H1 (cell line): Measurements from ENCODE around the gene SRP14. TPM values are rescaled to one million over a fixed set of nuclear protein-coding genes. Genes with fewer than 3 reads are reported as not detected.

Source experiments
- CTCF ChIA-PET: fragments of 300-600 bp; sonication (Branson Sonifier 250); formaldehyde crosslinking; loops from one replicate; lab custom pipeline; 2021; ENCODE audit not compliant: partially characterized antibody; lab: Charles Lee
- POLR2A ChIA-PET: fragments of 300-600 bp; sonication (Branson Sonifier 250); formaldehyde crosslinking; loops from one replicate; lab custom pipeline; 2021; ENCODE audit warnings: inconsistent platforms; ENCODE audit not compliant: partially characterized antibody; lab: Charles Lee
- DNase-seq, 2 experiments: peaks; one replicate each; pipeline versions ENCODE4 v3.0.0 to v3.0.0-alpha.2; 2010 to 2022; ENCODE audit warnings: low spot score in 2 of 2, low read depth in 1 of 2, mixed read lengths in 1 of 2
- FAIRE-seq: peaks from 2 replicates; lab custom pipeline; 2011; peaks lifted over from hg19 to GRCh38; lab: Jason Lieb, UNC
- H2AFZ ChIP-seq: 2 replicates; pipeline ENCODE4 v1.8.1; 2012; ENCODE audit warnings: low read length, inconsistent platforms
- H2AK5ac ChIP-seq: 2 replicates; pipeline ENCODE4 v1.6.1; 2013; ENCODE audit warnings: low read depth, low read length
- H2BK120ac ChIP-seq: replicated peaks from 2 replicates; pipeline ENCODE3; 2013; ENCODE audit warnings: low read depth, low read length, inconsistent platforms
- H2BK12ac ChIP-seq: 2 replicates; pipeline ENCODE4 v1.6.1; 2013; ENCODE audit warnings: low read depth, low read length
- H2BK15ac ChIP-seq: 2 replicates; pipeline ENCODE4 v1.6.1; 2013; ENCODE audit warnings: low read length
- H2BK20ac ChIP-seq: 2 replicates; pipeline ENCODE4 v1.6.1; 2013; ENCODE audit warnings: low read length
- H2BK5ac ChIP-seq: 2 replicates; pipeline ENCODE4 v1.6.1; 2013; ENCODE audit warnings: low read depth, low read length
- H3K14ac ChIP-seq: 2 replicates; pipeline ENCODE4 v1.6.1; 2013; ENCODE audit warnings: inconsistent platforms; ENCODE audit not compliant: insufficient read length
- H3K18ac ChIP-seq: 2 replicates; pipeline ENCODE4 v1.6.1; 2013; ENCODE audit warnings: low read length; ENCODE audit errors: extremely low read depth
- H3K23ac ChIP-seq: 2 replicates; pipeline ENCODE4 v1.6.1; 2013; ENCODE audit warnings: inconsistent platforms; ENCODE audit not compliant: insufficient read length
- H3K23me2 ChIP-seq: 2 replicates; pipeline ENCODE4 v1.6.1; 2013; ENCODE audit warnings: low read depth, low read length
- H3K27ac ChIP-seq: 2 replicates; pipeline ENCODE4 v1.6.1; 2011; ENCODE audit warnings: low read depth, low read length, inconsistent platforms
- H3K27me3 ChIP-seq, 4 experiments: replicated peaks in 1 of 4; 1 replicate in 1 of 4; 2 replicates in 3 of 4; pipeline versions ENCODE4 v1.6.1 to v1.8.1; 2011 to 2013; ENCODE audit warnings: low read length in 3 of 4, mild to moderate bottlenecking in 3 of 4, inconsistent platforms in 2 of 4, mixed read lengths in 2 of 4, moderate library complexity in 1 of 4; ENCODE audit not compliant: control insufficient read depth in 3 of 4, insufficient read depth in 3 of 4; ENCODE audit errors: extremely low read depth in 1 of 4
- H3K36me3 ChIP-seq, 4 experiments: 2 replicates each; pipeline versions ENCODE4 v1.6.1 to v1.8.1; 2011 to 2013; ENCODE audit warnings: mild to moderate bottlenecking in 4 of 4, low read length in 3 of 4, moderate library complexity in 2 of 4, control low read depth in 1 of 4, inconsistent platforms in 1 of 4; ENCODE audit not compliant: insufficient read depth in 4 of 4, control insufficient read depth in 2 of 4
- H3K4ac ChIP-seq: replicated peaks from 2 replicates; pipeline ENCODE3; 2013; ENCODE audit warnings: low read length, low read depth, mixed read lengths, inconsistent platforms; ENCODE audit not compliant: insufficient read length
- H3K4me1 ChIP-seq, 4 experiments: replicated peaks in 1 of 4; 1 replicate in 1 of 4; 2 replicates in 3 of 4; pipeline versions ENCODE4 v1.6.1 to v1.8.1; 2011 to 2013; ENCODE audit warnings: low read length in 3 of 4, inconsistent platforms in 2 of 4, mixed read lengths in 1 of 4; ENCODE audit not compliant: insufficient read depth in 4 of 4, control insufficient read depth in 3 of 4
- H3K4me2 ChIP-seq, 2 experiments: 2 replicates each; pipeline versions ENCODE4 v1.6.1 to v1.8.1; 2011 to 2013; ENCODE audit warnings: low read depth in 2 of 2, low read length in 2 of 2, control low read depth in 1 of 2, inconsistent platforms in 1 of 2, mild to moderate bottlenecking in 1 of 2; ENCODE audit not compliant: insufficient read depth in 1 of 2
- H3K4me3 ChIP-seq, 4 experiments: fragments of 200-600, 300-600 bp in 1 of 4; sonication (generic), shearing (Covaris generic), sonication (Bioruptor Twin) in 1 of 4; 2 replicates each; pipeline versions ENCODE4 v1.5.1 to v1.8.1; 2011 to 2016; ENCODE audit warnings: low read length in 4 of 4, low read depth in 3 of 4, control low read depth in 2 of 4, inconsistent platforms in 2 of 4, mild to moderate bottlenecking in 2 of 4, mixed read lengths in 1 of 4, moderate library complexity in 1 of 4; ENCODE audit not compliant: insufficient read depth in 2 of 4; ENCODE audit errors: extremely low read depth in 1 of 4
- H3K56ac ChIP-seq: replicated peaks from 2 replicates; pipeline ENCODE3; 2013; ENCODE audit warnings: low read depth, mild to moderate bottlenecking, mixed read lengths, low read length, inconsistent platforms; ENCODE audit not compliant: insufficient read length
- H3K79me1 ChIP-seq: 2 replicates; pipeline ENCODE4 v1.6.1; 2013; ENCODE audit warnings: low read depth, low read length, control low read depth
- H3K79me2 ChIP-seq, 2 experiments: 2 replicates each; pipeline versions ENCODE4 v1.6.1 to v1.8.1; 2012 to 2013; ENCODE audit warnings: low read length in 2 of 2, mild to moderate bottlenecking in 2 of 2, inconsistent platforms in 1 of 2; ENCODE audit not compliant: insufficient read depth in 2 of 2, control insufficient read depth in 1 of 2
- H3K9ac ChIP-seq, 4 experiments: replicated peaks in 1 of 4; 1 replicate in 1 of 4; 2 replicates in 3 of 4; pipeline versions ENCODE4 v1.6.1 to v1.8.1; 2011 to 2013; ENCODE audit warnings: low read depth in 3 of 4, low read length in 3 of 4, control low read depth in 2 of 4, mild to moderate bottlenecking in 2 of 4, moderate library complexity in 2 of 4, inconsistent platforms in 1 of 4; ENCODE audit errors: extremely low read depth in 1 of 4
- H3K9me3 ChIP-seq, 2 experiments: 2 replicates each; pipeline versions ENCODE4 v1.6.1 to v1.8.1; 2012 to 2013; ENCODE audit warnings: mild to moderate bottlenecking in 2 of 2, moderate library complexity in 2 of 2, control low read depth in 1 of 2, inconsistent platforms in 1 of 2, low read depth in 1 of 2, low read length in 1 of 2, mixed read lengths in 1 of 2; ENCODE audit not compliant: insufficient read depth in 2 of 2
- H4K20me1 ChIP-seq, 2 experiments: replicated peaks in 1 of 2; 2 replicates each; pipeline versions ENCODE3 to v1.8.1; 2011 to 2013; ENCODE audit warnings: inconsistent platforms in 2 of 2, low read length in 2 of 2, mild to moderate bottlenecking in 1 of 2; ENCODE audit not compliant: insufficient read depth in 2 of 2, control insufficient read depth in 1 of 2
- H4K5ac ChIP-seq: 2 replicates; pipeline ENCODE4 v1.6.1; 2013; ENCODE audit warnings: low read length, low read depth, mixed read lengths, inconsistent platforms; ENCODE audit not compliant: insufficient read length
- H4K8ac ChIP-seq: 2 replicates; pipeline ENCODE4 v1.8.0; 2013; ENCODE audit warnings: mild to moderate bottlenecking, moderate library complexity, low read length, inconsistent platforms; ENCODE audit not compliant: insufficient read depth; ENCODE audit errors: extremely low read depth
- H4K91ac ChIP-seq: replicated peaks from 2 replicates; pipeline ENCODE3; 2013; ENCODE audit warnings: low read length, mixed read lengths, inconsistent platforms; ENCODE audit not compliant: insufficient read length
- CTBP2 ChIP-seq: IDR thresholded peaks from 2 replicates; pipeline ENCODE4 v1.7.0; 2011; ENCODE audit warnings: borderline replicate concordance, mild to moderate bottlenecking, moderate library complexity, mixed read lengths, low read length; ENCODE audit not compliant: insufficient read depth, insufficient read length
- GTF2F1 ChIP-seq: IDR thresholded peaks from 2 replicates; pipeline ENCODE4 v1.6.1; 2012; ENCODE audit warnings: low read depth, low read length, improper control_type of control experiment, borderline replicate concordance
- WGBS, 2 experiments: shearing (Covaris generic) in 1 of 2; methylation state at CpG; one replicate each; pipeline versions ENCODE4 v1.1.6 to v1.1.7; 2013 to 2015; ENCODE audit warnings: low lambda C conversion rate in 2 of 2, mixed read lengths in 2 of 2, inconsistent platforms in 1 of 2, low coverage in 1 of 2, missing lambda C conversion rate in 1 of 2; ENCODE audit not compliant: insufficient replicate concordance in 2 of 2, insufficient coverage in 1 of 2, insufficient read length in 1 of 2; ENCODE audit errors: extremely low coverage in 1 of 2, missing lambda C conversion rate in 1 of 2; 5-methylcytosine and 5-hydroxymethylcytosine counted together
- polyA plus RNA-seq, 7 experiments: library from polyadenylated mRNA; depleted of rRNA in 3 of 7; stranded (reverse) in 5 of 7; unstranded in 2 of 7; fragments of >200 nt in 5 of 7; fragments of 200-250 nt in 2 of 7; gene quantifications; 1 replicate in 5 of 7; 2 replicates in 1 of 7; 4 replicates in 1 of 7; pipeline versions ENCODE4 v1.2.1 to v1.2.3, GENCODE V29; 2011 to 2013; ENCODE audit warnings: missing spikeins in 2 of 7, mixed read lengths in 2 of 7
- total RNA-seq: library from RNA; stranded (reverse); fragmentation: NEBNext Ultra II Directional; extraction: Animal tissue kit (Norgen Biotek cat#: 25700); gene quantifications from 2 replicates; pipeline ENCODE4 v1.2.1, GENCODE V29; 2021

SRP14 gene
- total and polyA plus RNA-seq, 2 of the 8 experiments (the other 6 are each of a cell fraction or from before 2014, with no cell fraction given) = 186 to 223 TPM

DNA sequence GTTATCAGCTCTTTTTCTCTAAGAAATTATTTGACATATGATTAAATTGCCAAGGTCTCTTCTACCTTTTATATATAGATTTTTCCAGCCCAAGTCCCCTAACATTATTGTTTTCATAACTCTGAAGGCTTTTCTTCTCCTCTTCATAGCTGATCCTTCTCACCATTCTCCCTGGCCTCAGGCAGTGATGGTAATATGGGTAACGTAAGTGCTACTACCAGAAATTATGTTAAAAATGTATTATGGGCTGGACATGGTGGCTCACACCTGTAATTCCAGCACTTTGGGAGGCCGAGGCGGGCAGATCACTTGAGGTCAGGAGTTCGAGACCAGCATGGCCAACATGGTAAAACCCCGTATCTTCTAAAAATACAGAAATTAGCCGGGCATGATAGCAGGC is 40.5 kb upstream of the SRP14 start:
- Histone ChIP-seq H2BK15ac (no peak overlapping the region), H3K27me3 (peaks cover 0 to 12% (median 7%) of the 10 kb centered on the region in 4 experiments; a peak in 4 of 7 replicates)

More for the DNA sequence above, 40.5 kb upstream of the SRP14 start:
- Histone ChIP-seq H3K36me3 (no peaks in the 10 kb centered on the region), H4K20me1 (no peaks in the 10 kb centered on the region), H3K27ac (no peak overlapping the region), H3K4ac (no peak overlapping the region), H2BK20ac (no peak overlapping the region), H2BK12ac (no peak overlapping the region), H4K8ac (no peak overlapping the region), H2AK5ac (no peak overlapping the region), H2AFZ (no peak overlapping the region), H3K56ac (no peak overlapping the region), H3K23ac (no peak overlapping the region), H3K79me2 (no peaks in the 10 kb centered on the region), H3K9me3 (no peaks in the 10 kb centered on the region), H4K5ac (no peak overlapping the region), H3K79me1 (no peaks in the 10 kb centered on the region), H3K4me2 (no peak overlapping the region), H2BK5ac (no peak overlapping the region), H3K23me2 (0 out of 2 replicates have a peak, but pooled peaks cover 5% of the 10 kb centered on the region), H4K91ac (no peak overlapping the region), H2BK120ac (no peak overlapping the region), H3K9ac (no peak overlapping the region), H3K18ac (no peak overlapping the region), H3K14ac (no peak overlapping the region), H3K4me3 (no peak overlapping the region), H3K4me1 (peaks cover 0 to 13% (median 8%) of the 10 kb centered on the region in 4 experiments; a peak in 6 of 7 replicates)
- 90% methylated on average over 6 of the region's 6 CpGs; no CpG with 5 or more reads in 1 of the 2 experiments for WGBS, 2 experiments
- ChIA-PET POLR2A (interaction anchor here (0.6 to 1.5 kb wide), 3 partner anchors 10 to 17 kb away, joined by 3 to 4 read pairs (median 3); no protein-coding TSS in a partner anchor), CTCF (interaction anchor here (1.0 to 10.5 kb wide), 6 partner anchors 13 to 201 kb away, joined by 3 to 113 read pairs (median 3); partner anchors contain the start of genes BMF and SRP14)
- no peak for TF ChIP-seq GTF2F1
- no peak for TF ChIP-seq CTBP2
- DNase-seq (no peak), FAIRE-seq (no peak)
